ENCODE results near the gene FAM20C.

The FAM20C gene

DNA sequence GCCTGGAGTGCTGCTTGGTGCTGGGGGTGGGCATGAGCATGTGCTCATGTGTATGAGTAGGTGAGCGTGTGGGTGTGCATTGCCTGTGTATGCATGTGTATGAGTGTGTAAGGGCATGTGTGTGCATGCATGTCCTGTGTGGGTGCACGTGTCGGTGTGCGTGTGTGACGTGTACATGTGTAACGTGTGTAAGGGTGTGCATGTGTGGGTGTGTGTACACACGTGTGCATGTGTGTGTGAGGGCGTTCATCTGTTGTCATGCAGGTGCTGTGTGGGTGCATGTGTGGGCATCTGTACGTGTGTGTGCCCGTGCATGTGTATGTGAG lies 30.3 kb downstream of the FAM20C start:
- DNase-seq (ENCODE audit: extremely low read depth in 1 of 2, low read depth in 1 of 2), result no peak

DNA sequence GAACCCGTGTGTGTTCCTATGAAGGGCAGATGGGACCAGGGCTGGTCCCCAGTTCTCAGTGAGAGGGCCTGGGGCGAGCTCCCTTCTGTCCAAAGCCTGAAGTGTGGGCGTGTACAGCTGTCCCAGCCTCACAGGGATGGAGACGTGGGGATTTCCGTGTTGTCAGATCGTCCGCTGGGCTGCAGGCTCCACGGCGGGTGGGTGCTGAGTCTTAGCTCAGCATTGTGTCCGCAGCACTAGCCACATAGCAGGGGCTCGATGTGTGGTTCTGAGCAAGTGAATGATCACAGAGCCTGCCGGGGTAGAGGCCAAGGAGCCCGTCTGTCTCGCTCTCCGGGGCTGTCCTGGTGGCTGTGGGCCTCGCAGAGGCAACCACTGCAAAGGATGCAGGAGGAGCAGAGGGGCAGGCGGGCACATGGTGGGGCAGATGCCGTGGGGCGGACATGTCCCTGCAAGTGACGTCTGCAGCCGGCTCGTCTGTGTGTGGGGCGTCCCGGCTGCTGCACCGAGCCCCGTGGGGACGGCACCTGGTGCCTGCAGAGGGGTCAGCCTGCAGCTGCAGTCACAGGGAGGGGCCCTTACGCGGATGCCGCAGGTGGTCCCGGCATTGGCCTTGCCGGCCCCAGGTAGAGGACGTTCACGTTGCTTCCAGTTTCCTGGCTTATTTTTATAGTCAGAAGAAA lies 30.9 kb downstream of the FAM20C start:
- DNase-seq (ENCODE audit: extremely low read depth in 1 of 2, low read depth in 1 of 2), result no peak

DNA sequence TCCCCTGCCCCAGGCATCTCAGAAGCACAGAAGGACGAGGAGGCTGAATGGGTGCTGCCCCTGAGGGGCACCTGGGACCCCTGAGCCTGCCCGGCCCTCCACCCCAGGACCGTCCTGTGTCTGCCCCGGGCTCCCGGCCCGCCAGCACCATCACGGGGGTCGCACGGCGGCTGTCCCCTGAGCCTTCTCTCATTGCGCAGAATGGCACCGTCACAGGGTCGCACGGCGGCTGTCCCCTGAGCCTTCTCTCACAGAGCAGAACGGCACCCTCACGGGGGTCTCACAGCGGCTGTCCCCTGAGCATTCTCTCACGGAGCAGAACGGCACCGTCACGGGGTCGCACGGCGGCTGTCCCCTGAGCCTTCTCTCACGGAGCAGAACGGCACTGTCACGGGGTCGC lies 31.5 kb downstream of the FAM20C start:
- DNase-seq (ENCODE audit: extremely low read depth in 1 of 2, low read depth in 1 of 2), result no peak

- DNase-seq (ENCODE audit: extremely low read depth in 1 of 2, low read depth in 1 of 2), result no peak
Measured at GRCh38 chr7:226281-226895, 34.0 kb downstream of the FAM20C start.

GRCh38 chr7:227926-228325 lies 35.6 kb downstream of the FAM20C start:
- DNase-seq (ENCODE audit: extremely low read depth in 1 of 2, low read depth in 1 of 2), result no peak

DNA sequence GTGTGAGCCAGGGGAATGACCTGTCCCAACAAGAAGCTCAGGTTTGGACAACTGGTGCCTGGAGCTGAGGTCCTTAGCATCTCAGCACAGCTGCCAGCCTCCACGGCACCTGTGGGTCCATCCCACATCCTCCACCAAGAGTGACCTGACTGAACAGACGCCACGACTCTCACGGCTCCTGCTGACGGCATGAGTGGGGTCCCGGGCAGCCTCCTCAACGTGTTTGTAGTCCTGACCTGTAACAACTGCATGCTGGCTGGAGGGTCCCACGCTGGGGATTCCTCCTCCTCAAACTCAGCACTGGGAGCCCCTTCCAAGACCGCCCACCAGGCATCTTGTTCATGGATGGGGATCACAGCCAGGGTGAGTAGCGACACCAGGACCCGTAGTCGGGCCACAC lies 36.2 kb downstream of the FAM20C start:
- no peak for DNase-seq (ENCODE audit: extremely low read depth in 1 of 2, low read depth in 1 of 2)

DNA sequence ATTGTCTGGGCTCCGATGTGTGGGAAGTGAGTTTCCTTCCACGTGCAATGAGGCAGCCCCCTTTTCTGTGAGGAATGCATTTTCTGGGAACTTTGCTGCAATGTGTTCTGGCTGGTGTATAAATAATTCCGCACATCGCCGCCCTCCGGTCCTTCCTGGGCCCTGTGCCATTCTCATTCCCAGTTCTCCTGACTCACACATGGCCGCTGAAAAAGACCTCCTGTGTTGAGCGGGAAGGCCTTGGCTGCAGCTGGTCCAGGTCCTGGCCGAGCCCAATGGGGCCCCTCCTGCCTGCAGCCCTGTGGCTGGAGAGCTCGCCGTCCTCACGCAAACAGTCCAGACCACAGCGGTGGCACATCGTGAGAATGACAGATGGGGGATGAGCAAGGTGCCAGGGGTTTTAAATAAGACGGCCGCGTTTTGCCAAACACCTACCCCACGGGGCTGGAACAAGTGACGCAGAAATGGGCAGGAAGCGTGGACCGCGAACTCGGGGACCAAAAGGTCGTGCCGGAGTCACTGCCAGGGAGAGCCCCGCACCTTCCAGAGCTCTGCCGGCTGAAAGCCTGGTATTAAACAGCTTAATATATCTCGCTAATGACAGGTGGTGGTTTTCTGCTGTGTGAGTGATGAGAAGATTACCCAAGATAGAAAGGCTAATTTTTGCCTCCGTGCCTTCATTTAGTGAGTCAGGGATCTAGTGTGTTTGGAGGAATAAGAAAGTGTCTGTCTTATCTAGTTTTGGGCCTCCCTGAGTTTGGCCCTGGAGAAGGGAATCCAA lies 37.0 kb downstream of the FAM20C start:
- no peak for DNase-seq (ENCODE audit: extremely low read depth in 1 of 2, low read depth in 1 of 2)

DNA sequence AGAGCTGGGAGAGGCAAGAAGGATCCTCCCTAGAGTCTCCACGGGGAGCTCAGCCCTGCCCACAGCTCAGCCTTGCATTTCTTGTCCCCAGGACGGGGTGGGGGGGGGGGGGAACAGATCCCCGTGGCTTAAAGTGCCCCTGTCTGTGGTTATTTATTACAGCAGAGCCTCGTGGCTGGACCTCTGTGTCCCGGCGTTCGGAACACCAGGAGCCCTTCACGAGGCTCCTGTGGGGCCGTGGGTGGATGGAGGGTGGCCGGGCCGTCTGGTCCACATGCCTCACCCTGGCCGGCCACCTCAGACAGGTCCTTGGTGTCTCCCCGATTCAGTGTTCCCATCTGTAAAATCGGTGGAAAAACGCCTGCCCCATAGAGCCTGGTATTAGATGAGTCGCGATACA lies 37.9 kb downstream of the FAM20C start:
- DNase-seq (ENCODE audit: extremely low read depth in 1 of 2, low read depth in 1 of 2), result no peak

- no peak for DNase-seq (ENCODE audit: extremely low read depth in 1 of 2, low read depth in 1 of 2)
Measured at GRCh38 chr7:231030-231857, 38.9 kb downstream of the FAM20C start.

DNA sequence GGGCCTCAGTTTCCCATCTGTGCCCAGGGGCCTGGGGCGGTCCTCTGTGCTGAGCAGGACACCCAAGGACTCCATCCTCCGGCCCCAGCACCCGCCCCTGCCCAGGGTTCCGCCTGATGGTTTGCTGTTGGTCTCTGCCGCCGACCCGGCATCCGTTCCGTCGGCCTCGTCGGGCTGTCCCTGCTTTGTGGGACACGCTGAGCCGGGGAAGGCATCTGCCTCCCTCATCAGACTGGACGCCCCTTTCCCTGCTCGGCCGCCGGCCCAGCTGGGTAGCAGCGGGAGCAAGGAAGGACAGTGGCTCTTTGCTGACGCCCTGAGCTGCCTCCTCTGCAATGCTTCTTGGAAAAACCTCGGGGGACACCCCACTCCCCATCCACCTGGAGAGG lies 39.5 kb downstream of the FAM20C start:
- DNase-seq (ENCODE audit: extremely low read depth in 1 of 2, low read depth in 1 of 2), result no peak

DNA sequence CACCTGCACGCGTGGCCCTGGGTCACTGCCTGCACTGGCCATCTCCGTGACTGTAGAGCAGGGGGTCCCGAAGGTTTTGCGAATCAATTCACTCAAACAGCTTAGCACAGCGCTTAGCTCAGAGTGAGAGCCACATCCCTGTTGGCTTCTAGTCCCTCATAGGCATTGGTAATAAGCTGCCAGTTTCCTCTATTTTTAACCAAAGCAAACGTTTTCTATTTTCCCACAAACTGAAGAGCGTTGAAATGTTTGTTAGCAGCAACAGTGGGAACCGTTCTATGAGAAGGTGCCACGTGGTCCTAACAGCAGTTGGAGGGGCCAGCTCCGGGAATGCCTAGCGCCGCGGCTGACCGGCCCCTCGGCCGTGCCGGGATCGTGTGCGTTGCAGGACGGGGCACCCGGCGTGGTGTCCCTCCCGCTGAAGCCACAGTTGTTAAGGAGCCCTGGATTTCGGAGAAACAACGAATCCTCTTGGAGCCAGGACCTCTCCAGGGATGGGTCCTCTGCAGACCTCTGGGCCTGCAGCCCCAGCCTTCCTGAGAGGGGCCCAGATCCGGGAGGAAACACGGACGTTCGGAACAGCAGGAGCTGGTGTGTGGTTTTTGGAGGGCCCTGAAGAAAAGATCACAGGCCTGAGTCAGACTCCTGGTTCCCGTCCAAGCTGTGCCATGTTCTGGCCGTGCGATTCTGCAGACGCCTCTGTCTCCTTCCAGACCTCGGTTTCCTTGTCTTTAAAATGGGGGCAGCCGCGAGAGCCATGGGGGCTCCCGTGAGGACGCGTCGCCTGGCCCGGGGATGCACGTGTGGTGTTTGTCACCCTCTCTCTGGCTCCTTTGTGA lies 40.3 kb downstream of the FAM20C start:
- DNase-seq (ENCODE audit: extremely low read depth in 1 of 2, low read depth in 1 of 2), result no peak

DNA sequence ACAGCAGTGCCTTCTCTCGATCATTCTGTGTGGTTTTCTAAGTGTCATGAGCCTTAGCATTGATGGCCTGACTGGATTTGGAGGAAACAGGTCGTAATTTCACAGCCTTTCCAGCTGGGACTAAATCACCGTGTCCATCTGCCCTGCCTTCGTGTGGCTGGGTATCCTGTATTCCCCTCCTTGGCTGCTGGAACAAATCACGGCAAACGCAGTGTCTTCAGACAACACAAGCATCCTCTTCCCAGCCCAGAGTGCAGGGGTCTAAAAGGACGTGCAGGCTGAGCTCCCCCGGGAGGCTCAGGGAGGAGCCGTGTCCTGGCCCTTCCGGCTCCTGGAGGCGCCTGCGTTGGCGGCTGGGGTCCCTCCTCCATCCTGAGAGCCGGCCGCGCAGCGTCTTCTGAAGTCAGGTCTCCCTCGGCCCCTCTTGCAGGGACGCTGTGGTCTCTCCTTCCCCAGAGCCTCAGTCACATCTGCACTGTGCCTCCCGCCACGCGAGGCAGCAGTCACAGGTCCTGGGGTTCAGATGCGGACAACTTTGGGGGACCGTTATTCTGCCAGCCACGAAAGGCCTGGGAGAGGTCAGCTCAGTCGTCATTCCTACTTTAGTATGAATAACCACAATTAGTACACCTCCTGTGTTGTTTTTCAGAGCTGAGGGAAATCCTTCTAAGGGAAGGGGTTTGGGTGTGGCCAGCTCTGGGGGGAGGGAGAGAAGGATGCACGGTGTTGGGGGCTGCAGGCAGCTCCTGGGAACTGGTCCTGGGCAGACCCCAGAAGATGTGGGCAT lies 41.1 kb downstream of the FAM20C start:
- no peak for DNase-seq (ENCODE audit: extremely low read depth in 1 of 2, low read depth in 1 of 2)

- no peak for DNase-seq (ENCODE audit: extremely low read depth in 1 of 2, low read depth in 1 of 2)
Measured at GRCh38 chr7:234051-234707, 41.8 kb downstream of the FAM20C start.

DNA sequence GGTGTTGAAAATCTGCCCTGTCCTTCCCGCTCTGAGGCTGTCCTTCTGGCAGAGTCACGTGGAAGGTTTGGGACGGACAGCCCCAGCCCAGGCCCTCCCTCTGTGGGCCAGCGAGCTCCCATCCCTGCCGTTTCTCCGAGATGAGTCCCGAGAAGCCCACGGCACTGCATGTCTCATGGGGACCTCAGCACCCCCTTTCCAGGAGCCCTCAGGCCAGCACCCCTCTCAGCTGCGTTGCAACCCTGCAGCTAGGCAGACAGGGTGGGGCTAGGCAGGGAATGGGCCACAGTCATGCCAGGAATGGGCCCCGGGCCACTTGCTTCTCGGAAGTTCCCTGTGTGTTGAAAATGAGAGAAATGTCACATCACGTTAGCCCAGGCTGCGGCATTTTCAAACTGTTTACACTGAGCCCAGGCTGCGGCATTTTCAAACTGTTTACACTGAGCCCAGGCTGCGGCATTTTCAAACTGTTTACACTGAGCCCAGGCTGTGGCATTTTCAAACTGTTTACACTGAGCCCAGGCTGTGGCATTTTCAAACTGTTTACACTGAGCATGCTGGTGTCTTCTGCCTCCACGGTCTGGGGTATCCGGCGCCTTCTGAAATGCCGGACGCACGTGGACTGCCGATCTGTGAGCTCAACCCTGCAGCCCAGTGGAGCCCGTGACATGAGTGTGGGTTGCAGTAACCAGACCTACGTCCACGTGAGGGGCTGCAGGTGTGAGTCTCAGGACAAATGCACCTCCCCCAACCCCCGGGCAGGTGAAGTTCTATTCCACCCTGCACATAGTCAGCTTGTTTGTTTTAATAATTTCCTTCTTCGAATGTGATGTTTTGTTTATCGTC lies 42.6 kb downstream of the FAM20C start:
- no peak for DNase-seq (ENCODE audit: extremely low read depth in 1 of 2, low read depth in 1 of 2)

- DNase-seq (ENCODE audit: extremely low read depth in 1 of 2, low read depth in 1 of 2), result no peak
Measured at GRCh38 chr7:235576-236395, 43.4 kb downstream of the FAM20C start.

DNA sequence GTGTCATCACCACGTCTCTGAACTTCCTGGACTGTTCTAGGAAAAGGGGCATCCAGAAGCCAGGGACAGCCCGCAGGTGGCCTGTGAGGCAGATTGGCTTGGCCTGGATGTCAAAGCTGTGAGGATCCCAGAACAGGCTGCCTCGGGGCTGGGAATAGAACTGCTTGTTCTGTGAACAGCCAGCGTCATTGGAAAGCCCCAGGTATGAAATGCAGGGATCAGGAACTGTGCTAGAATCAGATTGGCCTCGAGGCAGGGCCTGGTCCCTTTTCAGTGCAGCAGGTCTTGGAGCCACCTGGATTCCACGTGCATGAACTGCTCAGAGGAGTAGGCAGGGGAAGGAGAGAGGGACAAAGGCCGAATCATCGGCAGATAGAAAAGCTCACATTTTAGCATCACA lies 44.6 kb downstream of the FAM20C start:
- no peak for DNase-seq (ENCODE audit: extremely low read depth in 1 of 2, low read depth in 1 of 2)

DNA sequence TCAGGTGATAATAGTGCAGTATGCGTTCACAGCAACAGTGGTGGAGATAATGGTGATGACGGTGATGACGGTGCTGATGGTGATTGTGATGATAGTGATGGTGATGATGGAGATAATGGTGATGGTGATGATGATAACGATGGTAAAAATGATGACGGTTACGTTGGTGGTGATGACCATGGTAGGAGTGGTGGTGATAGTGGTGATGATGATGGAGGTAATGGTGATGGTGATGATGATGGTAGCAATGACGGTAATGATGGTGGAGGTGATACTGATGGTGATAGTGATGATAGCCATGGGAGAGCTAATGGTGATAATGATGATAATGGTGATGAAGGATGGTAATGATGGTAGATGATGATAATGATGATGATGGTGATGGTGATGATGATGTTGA lies 45.0 kb downstream of the FAM20C start:
- no peak for DNase-seq (ENCODE audit: extremely low read depth in 1 of 2, low read depth in 1 of 2)

All from stimulated activated CD8-positive, alpha-beta memory T cell treated with anti-CD3 and anti-CD28 coated beads, Interleukin-7, amount 100 ng/mL, for 48 hours (primary cell).